H1 (cell line): Measurements from ENCODE around the gene FTHL17. TPM values are rescaled to one million over a fixed set of nuclear protein-coding genes. Genes with fewer than 3 reads are reported as not detected.

Experiments
- CTCF ChIA-PET: fragments of 300-600 bp; sonication (Branson Sonifier 250); formaldehyde crosslinking; loops from one replicate; lab custom pipeline; 2021; ENCODE audit not compliant: partially characterized antibody; lab: Charles Lee
- POLR2A ChIA-PET: fragments of 300-600 bp; sonication (Branson Sonifier 250); formaldehyde crosslinking; loops from one replicate; lab custom pipeline; 2021; ENCODE audit warnings: inconsistent platforms; ENCODE audit not compliant: partially characterized antibody; lab: Charles Lee
- DNase-seq, 2 experiments: peaks; one replicate each; pipeline versions ENCODE4 v3.0.0 to v3.0.0-alpha.2; 2010 to 2022; ENCODE audit warnings: low spot score in 2 of 2, low read depth in 1 of 2, mixed read lengths in 1 of 2
- FAIRE-seq: peaks from 2 replicates; lab custom pipeline; 2011; peaks lifted over from hg19 to GRCh38; lab: Jason Lieb, UNC
- H2AFZ ChIP-seq: 2 replicates; pipeline ENCODE4 v1.8.1; 2012; ENCODE audit warnings: low read length, inconsistent platforms
- H2AK5ac ChIP-seq: 2 replicates; pipeline ENCODE4 v1.6.1; 2013; ENCODE audit warnings: low read depth, low read length
- H2BK120ac ChIP-seq: replicated peaks from 2 replicates; pipeline ENCODE3; 2013; ENCODE audit warnings: low read depth, low read length, inconsistent platforms
- H2BK12ac ChIP-seq: 2 replicates; pipeline ENCODE4 v1.6.1; 2013; ENCODE audit warnings: low read depth, low read length
- H2BK15ac ChIP-seq: 2 replicates; pipeline ENCODE4 v1.6.1; 2013; ENCODE audit warnings: low read length
- H2BK20ac ChIP-seq: 2 replicates; pipeline ENCODE4 v1.6.1; 2013; ENCODE audit warnings: low read length
- H2BK5ac ChIP-seq: 2 replicates; pipeline ENCODE4 v1.6.1; 2013; ENCODE audit warnings: low read depth, low read length
- H3K14ac ChIP-seq: 2 replicates; pipeline ENCODE4 v1.6.1; 2013; ENCODE audit warnings: inconsistent platforms; ENCODE audit not compliant: insufficient read length
- H3K18ac ChIP-seq: 2 replicates; pipeline ENCODE4 v1.6.1; 2013; ENCODE audit warnings: low read length; ENCODE audit errors: extremely low read depth
- H3K23ac ChIP-seq: 2 replicates; pipeline ENCODE4 v1.6.1; 2013; ENCODE audit warnings: inconsistent platforms; ENCODE audit not compliant: insufficient read length
- H3K23me2 ChIP-seq: 2 replicates; pipeline ENCODE4 v1.6.1; 2013; ENCODE audit warnings: low read depth, low read length
- H3K27ac ChIP-seq: 2 replicates; pipeline ENCODE4 v1.6.1; 2011; ENCODE audit warnings: low read depth, low read length, inconsistent platforms
- H3K27me3 ChIP-seq, 4 experiments: replicated peaks in 1 of 4; 1 replicate in 1 of 4; 2 replicates in 3 of 4; pipeline versions ENCODE4 v1.6.1 to v1.8.1; 2011 to 2013; ENCODE audit warnings: low read length in 3 of 4, mild to moderate bottlenecking in 3 of 4, inconsistent platforms in 2 of 4, mixed read lengths in 2 of 4, moderate library complexity in 1 of 4; ENCODE audit not compliant: control insufficient read depth in 3 of 4, insufficient read depth in 3 of 4; ENCODE audit errors: extremely low read depth in 1 of 4
- H3K36me3 ChIP-seq, 4 experiments: 2 replicates each; pipeline versions ENCODE4 v1.6.1 to v1.8.1; 2011 to 2013; ENCODE audit warnings: mild to moderate bottlenecking in 4 of 4, low read length in 3 of 4, moderate library complexity in 2 of 4, control low read depth in 1 of 4, inconsistent platforms in 1 of 4; ENCODE audit not compliant: insufficient read depth in 4 of 4, control insufficient read depth in 2 of 4
- H3K4ac ChIP-seq: replicated peaks from 2 replicates; pipeline ENCODE3; 2013; ENCODE audit warnings: low read length, low read depth, mixed read lengths, inconsistent platforms; ENCODE audit not compliant: insufficient read length
- H3K4me1 ChIP-seq, 4 experiments: replicated peaks in 1 of 4; 1 replicate in 1 of 4; 2 replicates in 3 of 4; pipeline versions ENCODE4 v1.6.1 to v1.8.1; 2011 to 2013; ENCODE audit warnings: low read length in 3 of 4, inconsistent platforms in 2 of 4, mixed read lengths in 1 of 4; ENCODE audit not compliant: insufficient read depth in 4 of 4, control insufficient read depth in 3 of 4
- H3K4me2 ChIP-seq, 2 experiments: 2 replicates each; pipeline versions ENCODE4 v1.6.1 to v1.8.1; 2011 to 2013; ENCODE audit warnings: low read depth in 2 of 2, low read length in 2 of 2, control low read depth in 1 of 2, inconsistent platforms in 1 of 2, mild to moderate bottlenecking in 1 of 2; ENCODE audit not compliant: insufficient read depth in 1 of 2
- H3K4me3 ChIP-seq, 4 experiments: fragments of 200-600, 300-600 bp in 1 of 4; sonication (generic), shearing (Covaris generic), sonication (Bioruptor Twin) in 1 of 4; 2 replicates each; pipeline versions ENCODE4 v1.5.1 to v1.8.1; 2011 to 2016; ENCODE audit warnings: low read length in 4 of 4, low read depth in 3 of 4, control low read depth in 2 of 4, inconsistent platforms in 2 of 4, mild to moderate bottlenecking in 2 of 4, mixed read lengths in 1 of 4, moderate library complexity in 1 of 4; ENCODE audit not compliant: insufficient read depth in 2 of 4; ENCODE audit errors: extremely low read depth in 1 of 4
- H3K56ac ChIP-seq: replicated peaks from 2 replicates; pipeline ENCODE3; 2013; ENCODE audit warnings: low read depth, mild to moderate bottlenecking, mixed read lengths, low read length, inconsistent platforms; ENCODE audit not compliant: insufficient read length
- H3K79me1 ChIP-seq: 2 replicates; pipeline ENCODE4 v1.6.1; 2013; ENCODE audit warnings: low read depth, low read length, control low read depth
- H3K79me2 ChIP-seq, 2 experiments: 2 replicates each; pipeline versions ENCODE4 v1.6.1 to v1.8.1; 2012 to 2013; ENCODE audit warnings: low read length in 2 of 2, mild to moderate bottlenecking in 2 of 2, inconsistent platforms in 1 of 2; ENCODE audit not compliant: insufficient read depth in 2 of 2, control insufficient read depth in 1 of 2
- H3K9ac ChIP-seq, 4 experiments: replicated peaks in 1 of 4; 1 replicate in 1 of 4; 2 replicates in 3 of 4; pipeline versions ENCODE4 v1.6.1 to v1.8.1; 2011 to 2013; ENCODE audit warnings: low read depth in 3 of 4, low read length in 3 of 4, control low read depth in 2 of 4, mild to moderate bottlenecking in 2 of 4, moderate library complexity in 2 of 4, inconsistent platforms in 1 of 4; ENCODE audit errors: extremely low read depth in 1 of 4
- H3K9me3 ChIP-seq, 2 experiments: 2 replicates each; pipeline versions ENCODE4 v1.6.1 to v1.8.1; 2012 to 2013; ENCODE audit warnings: mild to moderate bottlenecking in 2 of 2, moderate library complexity in 2 of 2, control low read depth in 1 of 2, inconsistent platforms in 1 of 2, low read depth in 1 of 2, low read length in 1 of 2, mixed read lengths in 1 of 2; ENCODE audit not compliant: insufficient read depth in 2 of 2
- H4K20me1 ChIP-seq, 2 experiments: replicated peaks in 1 of 2; 2 replicates each; pipeline versions ENCODE3 to v1.8.1; 2011 to 2013; ENCODE audit warnings: inconsistent platforms in 2 of 2, low read length in 2 of 2, mild to moderate bottlenecking in 1 of 2; ENCODE audit not compliant: insufficient read depth in 2 of 2, control insufficient read depth in 1 of 2
- H4K5ac ChIP-seq: 2 replicates; pipeline ENCODE4 v1.6.1; 2013; ENCODE audit warnings: low read length, low read depth, mixed read lengths, inconsistent platforms; ENCODE audit not compliant: insufficient read length
- H4K8ac ChIP-seq: 2 replicates; pipeline ENCODE4 v1.8.0; 2013; ENCODE audit warnings: mild to moderate bottlenecking, moderate library complexity, low read length, inconsistent platforms; ENCODE audit not compliant: insufficient read depth; ENCODE audit errors: extremely low read depth
- H4K91ac ChIP-seq: replicated peaks from 2 replicates; pipeline ENCODE3; 2013; ENCODE audit warnings: low read length, mixed read lengths, inconsistent platforms; ENCODE audit not compliant: insufficient read length
- CBX8 ChIP-seq: fragments of 300-800, 300-1000 bp; sonication (generic); IDR thresholded peaks from 2 replicates; pipeline ENCODE4 v1.7.1; 2016; ENCODE audit warnings: low read depth, low read length, borderline replicate concordance
- CREB1 ChIP-seq: IDR thresholded peaks from 2 replicates; pipeline ENCODE4 v1.6.1; 2012; ENCODE audit warnings: inconsistent platforms
- CTBP2 ChIP-seq: IDR thresholded peaks from 2 replicates; pipeline ENCODE4 v1.7.0; 2011; ENCODE audit warnings: borderline replicate concordance, mild to moderate bottlenecking, moderate library complexity, mixed read lengths, low read length; ENCODE audit not compliant: insufficient read depth, insufficient read length
- CTCF ChIP-seq, 3 experiments: IDR thresholded peaks; 1 replicate in 2 of 3; 2 replicates in 1 of 3; pipeline versions ENCODE4 v1.5.1 to v1.6.1; 2011; ENCODE audit warnings: low read length in 3 of 3, mild to moderate bottlenecking in 3 of 3, inconsistent platforms in 2 of 3, low read depth in 1 of 3, moderate library complexity in 1 of 3; ENCODE audit not compliant: insufficient read depth in 1 of 3; ENCODE audit errors: control extremely low read depth in 1 of 3
- FOSL1 ChIP-seq: IDR thresholded peaks from 2 replicates; pipeline ENCODE4 v1.6.1; 2011; ENCODE audit warnings: mild to moderate bottlenecking, low read depth, low read length, moderate library complexity; ENCODE audit not compliant: insufficient read depth
- KDM4A ChIP-seq: IDR thresholded peaks from one replicate; pipeline ENCODE4 v1.7.1; 2012; ENCODE audit warnings: low read depth, mild to moderate bottlenecking, moderate library complexity, low read length, inconsistent platforms; ENCODE audit not compliant: severe bottlenecking
- MAFK ChIP-seq: IDR thresholded peaks from 2 replicates; pipeline ENCODE4 v1.6.1; 2012; ENCODE audit warnings: low read depth, mild to moderate bottlenecking, improper control_type of control experiment, low read length
- MAX ChIP-seq: IDR thresholded peaks from 2 replicates; pipeline ENCODE4 v1.6.1; 2012; ENCODE audit warnings: inconsistent platforms
- POU5F1 ChIP-seq: IDR thresholded peaks from 2 replicates; pipeline ENCODE4 v1.6.1; 2011; ENCODE audit warnings: low read depth, mild to moderate bottlenecking, low read length, moderate library complexity
- SAP30 ChIP-seq: fragments of 300-600 bp; sonication (generic); IDR thresholded peaks from 2 replicates; pipeline ENCODE4 v1.7.1; 2012; ENCODE audit warnings: low read length, moderate library complexity, mild to moderate bottlenecking, inconsistent platforms; ENCODE audit not compliant: insufficient read depth, insufficient replicate concordance
- TEAD4 ChIP-seq: IDR thresholded peaks from 2 replicates; pipeline ENCODE4 v1.6.1; 2012; ENCODE audit warnings: low read depth, low read length, inconsistent platforms, mixed read lengths
- ZNF274 ChIP-seq: IDR thresholded peaks from 2 replicates; pipeline ENCODE4 v1.7.0; 2012; ENCODE audit warnings: low read length, borderline replicate concordance; ENCODE audit errors: extremely low read depth
- polyA plus RNA-seq, 7 experiments: library from polyadenylated mRNA; depleted of rRNA in 3 of 7; stranded (reverse) in 5 of 7; unstranded in 2 of 7; fragments of >200 nt in 5 of 7; fragments of 200-250 nt in 2 of 7; gene quantifications; 1 replicate in 5 of 7; 2 replicates in 1 of 7; 4 replicates in 1 of 7; pipeline versions ENCODE4 v1.2.1 to v1.2.3, GENCODE V29; 2011 to 2013; ENCODE audit warnings: missing spikeins in 2 of 7, mixed read lengths in 2 of 7
- total RNA-seq: library from RNA; stranded (reverse); fragmentation: NEBNext Ultra II Directional; extraction: Animal tissue kit (Norgen Biotek cat#: 25700); gene quantifications from 2 replicates; pipeline ENCODE4 v1.2.1, GENCODE V29; 2021

FTHL17 gene
- total and polyA plus RNA-seq, 2 of the 8 experiments (the other 6 are each of a cell fraction or from before 2014, with no cell fraction given): not detected

- H4K91ac ChIP-seq: no peak overlapping the region
- no peak overlapping the region for H2AK5ac ChIP-seq
- H2BK12ac ChIP-seq: no peak overlapping the region
- H4K20me1 ChIP-seq: no peaks in the 10 kb centered on the region
- H3K14ac ChIP-seq: no peak overlapping the region
- H3K79me2 ChIP-seq: no peaks in the 10 kb centered on the region
- no peak overlapping the region for H3K4me3 ChIP-seq
- no peaks in the 10 kb centered on the region for H3K36me3 ChIP-seq
- CTCF ChIA-PET: no interaction called here
- H3K27me3 ChIP-seq: no peaks in the 10 kb centered on the region
- H2AFZ ChIP-seq: no peak overlapping the region
- peaks cover 5 to 11% of the 10 kb centered on the region in 2 experiments; a peak in 1 of 4 replicates for H3K9me3 ChIP-seq
- no peak overlapping the region for H3K18ac ChIP-seq
- H3K79me1 ChIP-seq: no peaks in the 10 kb centered on the region
- H2BK15ac ChIP-seq: no peak overlapping the region
- H4K5ac ChIP-seq: no peak overlapping the region
- H3K4me2 ChIP-seq: no peak overlapping the region
- POLR2A ChIA-PET: no interaction called here
- no peak overlapping the region for H2BK20ac ChIP-seq
- H3K23ac ChIP-seq: no peak overlapping the region
- H3K4me1 ChIP-seq: no peaks in the 10 kb centered on the region
- DNase-seq (no peak), FAIRE-seq (no peak)
- H3K4ac ChIP-seq: no peak overlapping the region
- H3K27ac ChIP-seq: no peak overlapping the region
- H3K9ac ChIP-seq: no peak overlapping the region
- H4K8ac ChIP-seq: no peak overlapping the region
- no peak overlapping the region for H2BK5ac ChIP-seq
- no peaks in the 10 kb centered on the region for H3K23me2 ChIP-seq
- H3K56ac ChIP-seq: no peak overlapping the region
- H2BK120ac ChIP-seq: no peak overlapping the region
- TF ChIP-seq CTCF (IDR thresholded peaks at IDR 0.05; ENCODE audit: control extremely low read depth in 1 of 3, insufficient read depth in 1 of 3, low read depth in 1 of 3, low read length in 3 of 3) (no peak), FOSL1 (no peak), CBX8 (no peak), ZNF274 (no peak), TEAD4 (no peak), CREB1 (no peak), MAFK (no peak), SAP30 (no peak), MAX (no peak), CTBP2 (no peak), KDM4A (no peak), POU5F1 (no peak)
These were observed 1.8 kb downstream of the FTHL17 start for GRCh38 chrX:31070057-31070468.
